HepG2 (cell line): ENCODE results near the gene SNX21. TPM values are rescaled to one million over a fixed set of nuclear protein-coding genes. Genes with fewer than 3 reads are reported as not detected.

ENCODE experiments used
- ARID5B ChIP-seq: IDR thresholded peaks from 2 replicates; pipeline ENCODE4 v1.4.0; 2020; ENCODE audit warnings: mild to moderate bottlenecking, missing genetic modification reagents
- NCOA1 ChIP-seq: sonication (generic); formaldehyde crosslinking; IDR thresholded peaks from 2 replicates; pipeline ENCODE4 v1.9.0; 2021; ENCODE audit warnings: missing genetic modification reagents
- NFKB2 ChIP-seq: sonication (generic); formaldehyde crosslinking; IDR thresholded peaks from 2 replicates; pipeline ENCODE4 v1.4.0; 2020; ENCODE audit warnings: missing genetic modification reagents, borderline replicate concordance
- SNAPC2 ChIP-seq: sonication (generic); formaldehyde crosslinking; IDR thresholded peaks from 2 replicates; pipeline ENCODE4 v1.8.1; 2022; ENCODE audit warnings: mild to moderate bottlenecking, missing genetic modification reagents
- SUZ12 ChIP-seq: fragments of 150-350 bp; IDR thresholded peaks from 2 replicates; pipeline ENCODE4 v1.6.1; 2014; ENCODE audit warnings: low read depth, low read length
- ZNF143 ChIP-seq: sonication (generic); formaldehyde crosslinking; IDR thresholded peaks from 2 replicates; pipeline ENCODE4 v1.4.0; 2020; ENCODE audit warnings: missing genetic modification reagents
- ZNF207 ChIP-seq: fragments of 450-650 bp; IDR thresholded peaks from 2 replicates; pipeline ENCODE4 v1.6.1; 2016; ENCODE audit warnings: antibody characterized with exemption, borderline replicate concordance
- ZNF232 ChIP-seq: sonication (generic); formaldehyde crosslinking; IDR thresholded peaks from 2 replicates; pipeline ENCODE4 v1.4.0; 2020; ENCODE audit warnings: missing genetic modification reagents, borderline replicate concordance
- ZNF562 ChIP-seq: sonication (generic); formaldehyde crosslinking; IDR thresholded peaks from 2 replicates; pipeline ENCODE4 v1.8.0; 2022; ENCODE audit warnings: missing genetic modification reagents, borderline replicate concordance
- ZNF672 ChIP-seq: sonication (generic); formaldehyde crosslinking; IDR thresholded peaks from 2 replicates; pipeline ENCODE4 v1.8.1; 2022; ENCODE audit warnings: missing genetic modification reagents
- ZNF766 ChIP-seq: sonication (generic); formaldehyde crosslinking; IDR thresholded peaks from 2 replicates; pipeline ENCODE4 v1.5.0; 2020; ENCODE audit warnings: missing genetic modification reagents, borderline replicate concordance
- polyA plus RNA-seq, 8 experiments: library from polyadenylated mRNA; depleted of rRNA in 3 of 8; stranded (reverse) in 7 of 8; unstranded in 1 of 8; fragments of >200 nt; fragmentation: Illumina TruSeq in 4 of 8; extraction: Trizol in 4 of 8; gene quantifications; 2 replicates each; pipeline versions ENCODE4 v1.2.1 to v1.2.3, GENCODE V29; 2011 to 2016; ENCODE audit warnings: low read depth in 4 of 8, missing spikeins in 1 of 8, mixed read lengths in 1 of 8; ENCODE audit not compliant: insufficient read depth in 1 of 8
- total RNA-seq, 5 experiments: library from RNA; depleted of rRNA; stranded (reverse); fragments of >200 nt; fragmentation: Illumina TruSeq; extraction: Trizol; gene quantifications; 2 replicates each; pipeline ENCODE4 v1.2.3, GENCODE V29; 2016; ENCODE audit warnings: low read depth in 1 of 5
- TF ChIP-seq, protein P1 (sequence below): sonication (generic); formaldehyde crosslinking; IDR thresholded peaks from 2 replicates; pipeline ENCODE4 v1.5.1; 2020; ENCODE audit warnings: mild to moderate bottlenecking, missing genetic modification reagents, moderate library complexity
- TF ChIP-seq, protein P2 (sequence below): sonication (generic); formaldehyde crosslinking; IDR thresholded peaks from 2 replicates; pipeline ENCODE4 v1.4.0; 2020; ENCODE audit warnings: mild to moderate bottlenecking, missing genetic modification reagents
- TF ChIP-seq, protein P3 (sequence below): IDR thresholded peaks from 2 replicates; pipeline ENCODE4 v1.6.1; 2018; ENCODE audit warnings: missing genetic modification reagents, mild to moderate bottlenecking, missing compliant biosample characterization
- TF ChIP-seq, protein P4 (sequence below): sonication (generic); formaldehyde crosslinking; IDR thresholded peaks from 2 replicates; pipeline ENCODE4 v1.5.1; 2020; ENCODE audit warnings: missing genetic modification reagents, mild to moderate bottlenecking, borderline replicate concordance
- TF ChIP-seq, protein P5 (sequence below): sonication (generic); formaldehyde crosslinking; IDR thresholded peaks from 2 replicates; pipeline ENCODE4 v1.8.0; 2022; ENCODE audit warnings: missing genetic modification reagents, mild to moderate bottlenecking, borderline replicate concordance

Gene SNX21
- total and polyA plus RNA-seq, 2 of the 13 experiments (the other 11 are each of a cell fraction or from before 2014, with no cell fraction given), result 7.7 to 12.8 TPM

DNA sequence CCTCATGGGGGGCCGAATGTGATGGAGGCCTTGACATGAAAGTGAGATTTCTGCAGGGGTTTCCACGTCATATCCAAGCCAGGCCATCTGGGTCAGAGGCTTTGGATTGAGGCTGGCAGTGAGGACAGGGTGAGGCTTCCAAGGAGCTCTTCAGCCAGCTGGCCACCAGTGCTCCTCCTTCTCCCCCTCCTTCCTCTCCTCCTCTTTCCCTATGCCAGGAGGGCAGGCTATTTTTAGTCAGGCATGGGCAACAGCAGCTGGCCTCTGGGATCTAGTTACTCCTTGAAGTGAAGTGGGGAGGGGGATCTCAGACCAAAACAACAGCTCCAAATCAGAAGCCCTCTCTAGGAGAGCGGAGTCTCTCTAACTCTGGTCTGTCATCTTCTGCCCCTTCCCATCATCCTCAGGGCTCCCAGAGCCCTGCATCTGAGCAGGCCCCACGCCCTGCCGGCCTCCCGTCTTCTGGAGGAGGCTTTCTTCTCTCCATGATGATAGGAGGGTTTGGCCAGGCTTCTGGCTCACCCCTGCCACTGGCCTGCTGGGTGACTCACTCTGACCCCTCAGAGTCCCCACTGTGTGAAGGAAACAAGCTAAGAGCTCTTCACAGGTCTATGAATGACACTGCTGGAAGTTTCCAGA, 7.1 kb upstream of the SNX21 start (continued):
- TF ChIP-seq ZNF672 (CRISPR knock-in tag), result no peak
- TF ChIP-seq, protein P1, sequence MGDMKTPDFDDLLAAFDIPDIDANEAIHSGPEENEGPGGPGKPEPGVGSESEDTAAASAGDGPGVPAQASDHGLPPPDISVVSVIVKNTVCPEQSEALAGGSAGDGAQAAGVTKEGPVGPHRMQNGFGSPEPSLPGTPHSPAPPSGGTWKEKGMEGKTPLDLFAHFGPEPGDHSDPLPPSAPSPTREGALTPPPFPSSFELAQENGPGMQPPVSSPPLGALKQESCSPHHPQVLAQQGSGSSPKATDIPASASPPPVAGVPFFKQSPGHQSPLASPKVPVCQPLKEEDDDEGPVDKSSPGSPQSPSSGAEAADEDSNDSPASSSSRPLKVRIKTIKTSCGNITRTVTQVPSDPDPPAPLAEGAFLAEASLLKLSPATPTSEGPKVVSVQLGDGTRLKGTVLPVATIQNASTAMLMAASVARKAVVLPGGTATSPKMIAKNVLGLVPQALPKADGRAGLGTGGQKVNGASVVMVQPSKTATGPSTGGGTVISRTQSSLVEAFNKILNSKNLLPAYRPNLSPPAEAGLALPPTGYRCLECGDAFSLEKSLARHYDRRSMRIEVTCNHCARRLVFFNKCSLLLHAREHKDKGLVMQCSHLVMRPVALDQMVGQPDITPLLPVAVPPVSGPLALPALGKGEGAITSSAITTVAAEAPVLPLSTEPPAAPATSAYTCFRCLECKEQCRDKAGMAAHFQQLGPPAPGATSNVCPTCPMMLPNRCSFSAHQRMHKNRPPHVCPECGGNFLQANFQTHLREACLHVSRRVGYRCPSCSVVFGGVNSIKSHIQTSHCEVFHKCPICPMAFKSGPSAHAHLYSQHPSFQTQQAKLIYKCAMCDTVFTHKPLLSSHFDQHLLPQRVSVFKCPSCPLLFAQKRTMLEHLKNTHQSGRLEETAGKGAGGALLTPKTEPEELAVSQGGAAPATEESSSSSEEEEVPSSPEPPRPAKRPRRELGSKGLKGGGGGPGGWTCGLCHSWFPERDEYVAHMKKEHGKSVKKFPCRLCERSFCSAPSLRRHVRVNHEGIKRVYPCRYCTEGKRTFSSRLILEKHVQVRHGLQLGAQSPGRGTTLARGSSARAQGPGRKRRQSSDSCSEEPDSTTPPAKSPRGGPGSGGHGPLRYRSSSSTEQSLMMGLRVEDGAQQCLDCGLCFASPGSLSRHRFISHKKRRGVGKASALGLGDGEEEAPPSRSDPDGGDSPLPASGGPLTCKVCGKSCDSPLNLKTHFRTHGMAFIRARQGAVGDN (CRISPR knock-in tag), result peak; percentile 86
- TF ChIP-seq, protein P2, sequence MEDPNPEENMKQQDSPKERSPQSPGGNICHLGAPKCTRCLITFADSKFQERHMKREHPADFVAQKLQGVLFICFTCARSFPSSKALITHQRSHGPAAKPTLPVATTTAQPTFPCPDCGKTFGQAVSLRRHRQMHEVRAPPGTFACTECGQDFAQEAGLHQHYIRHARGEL (CRISPR knock-in tag), result no peak
- TF ChIP-seq, protein P3, sequence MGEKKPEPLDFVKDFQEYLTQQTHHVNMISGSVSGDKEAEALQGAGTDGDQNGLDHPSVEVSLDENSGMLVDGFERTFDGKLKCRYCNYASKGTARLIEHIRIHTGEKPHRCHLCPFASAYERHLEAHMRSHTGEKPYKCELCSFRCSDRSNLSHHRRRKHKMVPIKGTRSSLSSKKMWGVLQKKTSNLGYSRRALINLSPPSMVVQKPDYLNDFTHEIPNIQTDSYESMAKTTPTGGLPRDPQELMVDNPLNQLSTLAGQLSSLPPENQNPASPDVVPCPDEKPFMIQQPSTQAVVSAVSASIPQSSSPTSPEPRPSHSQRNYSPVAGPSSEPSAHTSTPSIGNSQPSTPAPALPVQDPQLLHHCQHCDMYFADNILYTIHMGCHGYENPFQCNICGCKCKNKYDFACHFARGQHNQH (CRISPR knock-in tag), result peak; percentile 40; the same call in 1 of the 2 replicates
- TF ChIP-seq, protein P4, sequence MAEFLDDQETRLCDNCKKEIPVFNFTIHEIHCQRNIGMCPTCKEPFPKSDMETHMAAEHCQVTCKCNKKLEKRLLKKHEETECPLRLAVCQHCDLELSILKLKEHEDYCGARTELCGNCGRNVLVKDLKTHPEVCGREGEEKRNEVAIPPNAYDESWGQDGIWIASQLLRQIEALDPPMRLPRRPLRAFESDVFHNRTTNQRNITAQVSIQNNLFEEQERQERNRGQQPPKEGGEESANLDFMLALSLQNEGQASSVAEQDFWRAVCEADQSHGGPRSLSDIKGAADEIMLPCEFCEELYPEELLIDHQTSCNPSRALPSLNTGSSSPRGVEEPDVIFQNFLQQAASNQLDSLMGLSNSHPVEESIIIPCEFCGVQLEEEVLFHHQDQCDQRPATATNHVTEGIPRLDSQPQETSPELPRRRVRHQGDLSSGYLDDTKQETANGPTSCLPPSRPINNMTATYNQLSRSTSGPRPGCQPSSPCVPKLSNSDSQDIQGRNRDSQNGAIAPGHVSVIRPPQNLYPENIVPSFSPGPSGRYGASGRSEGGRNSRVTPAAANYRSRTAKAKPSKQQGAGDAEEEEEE (CRISPR knock-in tag), result no peak
- TF ChIP-seq SNAPC2, result no peak
- no peak for TF ChIP-seq NCOA1
- peak; percentile 37; the same call in 1 of the 2 replicates for TF ChIP-seq ZNF766 (CRISPR knock-in tag)
- TF ChIP-seq ARID5B, result no peak
- no peak for TF ChIP-seq SUZ12
- TF ChIP-seq ZNF562 (CRISPR knock-in tag), result no peak
- peak; percentile 63; the same call in 1 of the 2 replicates for TF ChIP-seq ZNF143 (CRISPR knock-in tag)
- TF ChIP-seq, protein P5, sequence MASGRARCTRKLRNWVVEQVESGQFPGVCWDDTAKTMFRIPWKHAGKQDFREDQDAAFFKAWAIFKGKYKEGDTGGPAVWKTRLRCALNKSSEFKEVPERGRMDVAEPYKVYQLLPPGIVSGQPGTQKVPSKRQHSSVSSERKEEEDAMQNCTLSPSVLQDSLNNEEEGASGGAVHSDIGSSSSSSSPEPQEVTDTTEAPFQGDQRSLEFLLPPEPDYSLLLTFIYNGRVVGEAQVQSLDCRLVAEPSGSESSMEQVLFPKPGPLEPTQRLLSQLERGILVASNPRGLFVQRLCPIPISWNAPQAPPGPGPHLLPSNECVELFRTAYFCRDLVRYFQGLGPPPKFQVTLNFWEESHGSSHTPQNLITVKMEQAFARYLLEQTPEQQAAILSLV, result 0 out of 2 replicates have a peak, but pooled peaks have one; percentile 45
- TF ChIP-seq ZNF207, result no peak
- no peak for TF ChIP-seq ZNF232 (CRISPR knock-in tag)
- peak; percentile 87; the same call in 1 of the 2 replicates for TF ChIP-seq NFKB2 (CRISPR knock-in tag)
